ENCODE measurements around the gene RAB44. TPM values are rescaled to one million over a fixed set of nuclear protein-coding genes. Genes with fewer than 3 reads are reported as not detected.
A peak's percentile ranks its signal among the peaks of the same experiment; 100 is the strongest.

RAB44 gene
- total RNA-seq, 1 donor from 2014 or later: 0.16 TPM

GRCh38 chr6:36662827-36663256 lies 34.8 kb upstream of the RAB44 start:
- Mint-ChIP-seq H3K27me3 (ENCODE audit: low read depth, unreplicated experiment) (peaks cover 12% of the 10 kb centered on the region), H3K4me3 (ENCODE audit: unreplicated experiment) (no peak overlapping the region), H3K27ac (ENCODE audit: unreplicated experiment) (no peak overlapping the region), H3K9me3 (ENCODE audit: unreplicated experiment) (no peaks in the 10 kb centered on the region), H3K36me3 (ENCODE audit: low read depth, unreplicated experiment) (no peaks in the 10 kb centered on the region), H3K4me1 (ENCODE audit: low read depth, unreplicated experiment) (peaks cover 20% of the 10 kb centered on the region)
- DNase-seq (ENCODE audit: low read depth) (no peak), FAIRE-seq (no peak)
- no peak overlapping the region for H3K9ac ChIP-seq (ENCODE audit: low read length)
- H3K4me2 ChIP-seq (ENCODE audit: low read length): no peak overlapping the region
- H3K27me3 ChIP-seq (ENCODE audit: insufficient read depth, low read length): peaks cover 4% of the 10 kb centered on the region
- no peak overlapping the region for H3K4me3 ChIP-seq (ENCODE audit: insufficient read depth, low read depth, low read length)
- H2AFZ ChIP-seq (ENCODE audit: low read depth, low read length): no peak overlapping the region
- no peaks in the 10 kb centered on the region for H3K36me3 ChIP-seq (ENCODE audit: insufficient read depth, low read length)
- H3K4me1 ChIP-seq (ENCODE audit: insufficient read depth, low read length): peaks cover 24% of the 10 kb centered on the region
- no peak overlapping the region for H3K27ac ChIP-seq (ENCODE audit: low read depth, low read length)
- no peaks in the 10 kb centered on the region for H3K79me2 ChIP-seq (ENCODE audit: insufficient read depth, low read length)
- TF ChIP-seq CTCF (IDR thresholded peaks at IDR 0.05; ENCODE audit: insufficient read depth, low read depth, low read length) (no peak), EZH2 (IDR thresholded peaks at IDR 0.05; ENCODE audit: insufficient read depth, low read length) (no peak)
- no peaks in the 10 kb centered on the region for H4K20me1 ChIP-seq (ENCODE audit: insufficient read depth, low read length)
- H3K9me3 ChIP-seq (ENCODE audit: insufficient read depth, low read depth, low read length): no peaks in the 10 kb centered on the region

GRCh38 chr6:36663504-36664446 lies 33.9 kb upstream of the RAB44 start:
- H3K27ac ChIP-seq (ENCODE audit: low read depth, low read length): no peak overlapping the region
- H3K9me3 Mint-ChIP-seq (ENCODE audit: unreplicated experiment): no peaks in the 10 kb centered on the region
- no peaks in the 10 kb centered on the region for H3K36me3 Mint-ChIP-seq (ENCODE audit: low read depth, unreplicated experiment)
- peaks cover 4% of the 10 kb centered on the region for H3K27me3 ChIP-seq (ENCODE audit: insufficient read depth, low read length)
- no peak overlapping the region for H3K4me3 ChIP-seq (ENCODE audit: insufficient read depth, low read depth, low read length)
- no peaks in the 10 kb centered on the region for H3K79me2 ChIP-seq (ENCODE audit: insufficient read depth, low read length)
- H3K27me3 Mint-ChIP-seq (ENCODE audit: low read depth, unreplicated experiment): peaks cover 12% of the 10 kb centered on the region
- no peak for TF ChIP-seq EZH2 (IDR thresholded peaks at IDR 0.05; ENCODE audit: insufficient read depth, low read length)
- TF ChIP-seq CTCF (IDR thresholded peaks at IDR 0.05; ENCODE audit: insufficient read depth, low read depth, low read length): no peak
- H4K20me1 ChIP-seq (ENCODE audit: insufficient read depth, low read length): no peaks in the 10 kb centered on the region
- FAIRE-seq (no peak), DNase-seq (ENCODE audit: low read depth) (no peak)
- H3K4me2 ChIP-seq (ENCODE audit: low read length): no peak overlapping the region
- peaks cover 20% of the 10 kb centered on the region for H3K4me1 Mint-ChIP-seq (ENCODE audit: low read depth, unreplicated experiment)
- no peak overlapping the region for H3K4me3 Mint-ChIP-seq (ENCODE audit: unreplicated experiment)
- H3K36me3 ChIP-seq (ENCODE audit: insufficient read depth, low read length): no peaks in the 10 kb centered on the region
- no peak overlapping the region for H3K9ac ChIP-seq (ENCODE audit: low read length)
- no peak overlapping the region for H2AFZ ChIP-seq (ENCODE audit: low read depth, low read length)
- peaks cover 18% of the 10 kb centered on the region for H3K4me1 ChIP-seq (ENCODE audit: insufficient read depth, low read length)
- H3K9me3 ChIP-seq (ENCODE audit: insufficient read depth, low read depth, low read length): no peaks in the 10 kb centered on the region
- H3K27ac Mint-ChIP-seq (ENCODE audit: unreplicated experiment): no peak overlapping the region

DNA sequence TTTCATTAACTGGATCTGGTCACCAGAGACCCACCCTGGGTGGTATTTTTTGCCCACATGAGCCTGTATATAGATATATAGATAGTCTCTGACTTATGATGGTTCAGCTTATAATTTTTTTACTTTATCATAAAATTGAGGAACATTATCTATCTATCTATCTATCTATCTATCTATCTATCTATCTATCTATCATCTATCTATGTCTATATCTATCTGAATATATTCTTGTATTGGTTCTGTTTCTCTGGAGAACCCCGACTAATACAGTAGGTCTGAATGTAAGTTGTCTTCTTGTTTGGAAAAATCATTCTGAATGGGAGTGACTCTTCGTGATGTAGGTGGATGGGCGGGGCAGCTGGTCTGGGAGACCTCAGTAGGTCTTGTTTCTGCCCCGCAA lies 32.4 kb upstream of the RAB44 start:
- Mint-ChIP-seq H3K4me1 (ENCODE audit: low read depth, unreplicated experiment) (peaks cover 25% of the 10 kb centered on the region), H3K9me3 (ENCODE audit: unreplicated experiment) (no peaks in the 10 kb centered on the region)
- no peak overlapping the region for H3K4me2 ChIP-seq (ENCODE audit: low read length)

More for the DNA sequence above, 32.4 kb upstream of the RAB44 start:
- H2AFZ ChIP-seq (ENCODE audit: low read depth, low read length): no peak overlapping the region
- H3K27ac ChIP-seq (ENCODE audit: low read depth, low read length): no peak overlapping the region
- Mint-ChIP-seq H3K27me3 (ENCODE audit: low read depth, unreplicated experiment) (peaks cover 9% of the 10 kb centered on the region), H3K36me3 (ENCODE audit: low read depth, unreplicated experiment) (no peaks in the 10 kb centered on the region), H3K27ac (ENCODE audit: unreplicated experiment) (peak overlapping the region; percentile 45), H3K4me3 (ENCODE audit: unreplicated experiment) (no peak overlapping the region)
- peaks cover 18% of the 10 kb centered on the region for H3K4me1 ChIP-seq (ENCODE audit: insufficient read depth, low read length)
- TF ChIP-seq EZH2 (IDR thresholded peaks at IDR 0.05; ENCODE audit: insufficient read depth, low read length) (no peak), CTCF (IDR thresholded peaks at IDR 0.05; ENCODE audit: insufficient read depth, low read depth, low read length) (no peak)
- no peaks in the 10 kb centered on the region for H3K36me3 ChIP-seq (ENCODE audit: insufficient read depth, low read length)
- peaks cover 4% of the 10 kb centered on the region for H3K27me3 ChIP-seq (ENCODE audit: insufficient read depth, low read length)
- H3K9me3 ChIP-seq (ENCODE audit: insufficient read depth, low read depth, low read length): no peaks in the 10 kb centered on the region
- DNase-seq (ENCODE audit: low read depth) (no peak), FAIRE-seq (no peak)
- no peaks in the 10 kb centered on the region for H3K79me2 ChIP-seq (ENCODE audit: insufficient read depth, low read length)
- no peak overlapping the region for H3K4me3 ChIP-seq (ENCODE audit: insufficient read depth, low read depth, low read length)
- no peaks in the 10 kb centered on the region for H4K20me1 ChIP-seq (ENCODE audit: insufficient read depth, low read length)
- H3K9ac ChIP-seq (ENCODE audit: low read length): no peak overlapping the region

Measured in astrocyte (in vitro differentiated cells and primary cell).